ENCODE measurements around the gene TICRR.

TICRR gene

DNA sequence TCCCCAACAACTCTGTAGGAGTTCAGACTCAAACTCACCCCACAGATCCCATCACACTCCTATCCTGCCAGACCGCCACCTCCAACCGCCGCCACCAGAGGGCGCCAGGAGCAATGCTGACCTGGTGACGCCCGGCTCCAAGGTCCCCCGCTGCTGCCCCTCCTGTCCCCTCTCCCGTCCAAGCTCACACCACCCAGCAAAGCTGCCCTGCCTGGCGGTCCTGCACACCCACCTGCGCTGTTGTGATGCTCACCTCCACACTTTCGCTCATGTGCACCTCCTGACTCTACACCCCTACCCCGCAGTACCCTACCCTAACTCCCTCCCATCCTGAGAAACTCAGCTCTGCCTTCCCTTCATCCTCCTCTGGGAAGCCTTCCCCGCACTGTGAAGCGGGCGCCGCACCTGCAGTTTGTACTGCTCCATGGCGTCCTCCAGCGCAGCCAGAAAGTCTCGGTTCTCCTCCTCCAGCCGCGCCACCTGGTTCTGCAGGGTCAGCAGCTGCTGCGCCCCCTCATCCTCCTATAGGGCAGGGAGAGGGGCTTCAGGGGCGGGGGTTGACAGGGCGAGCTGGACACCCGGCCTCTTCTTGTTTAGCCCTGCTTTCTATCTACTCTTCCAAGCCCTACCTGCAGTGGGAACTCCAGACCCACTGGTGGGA is 72.1 kb downstream of the TICRR start:
- Histone ChIP-seq H3K27ac (ENCODE audit: low read length) (no peak overlapping the region), H3K79me2 (ENCODE audit: low read length) (no peaks in the 10 kb centered on the region), H3K9me2 (replicated peaks; ENCODE audit: insufficient read depth, low read length) (no peaks in the 10 kb centered on the region), H4K20me1 (ENCODE audit: insufficient read depth, low read length) (no peaks in the 10 kb centered on the region), H3K36me3 (replicated peaks; ENCODE audit: insufficient read depth, low read length) (no peaks in the 10 kb centered on the region), H3K9ac (ENCODE audit: low read length) (no peak overlapping the region), H3K9me3 (replicated peaks; ENCODE audit: insufficient read depth, low read length) (no peaks in the 10 kb centered on the region), H3K4me3 (ENCODE audit: low read length) (peak overlapping the region; percentile 34; the same call in 1 of the 2 replicates), H3K4me2 (ENCODE audit: low read depth, low read length) (peak overlapping the region; percentile 81), H3K27me3 (replicated peaks; ENCODE audit: insufficient read depth, low read length) (no peaks in the 10 kb centered on the region), H3K4me1 (ENCODE audit: low read length) (peaks cover 3% of the 10 kb centered on the region; the same call in 1 of the 2 replicates), H3F3A (ENCODE audit: insufficient read depth, low read length) (no peaks in the 10 kb centered on the region), H2AFZ (ENCODE audit: low read length) (peak overlapping the region; percentile 58; the same call in 1 of the 2 replicates)
- peak; percentile 57 for DNase-seq
- TF ChIP-seq CTCF (IDR thresholded peaks at IDR 0.05; ENCODE audit: low read length) = peak; percentile 92
- TF ChIP-seq EZH2 (optimal IDR thresholded peaks at IDR 0.05; ENCODE audit: low read depth, low read length) = no peak
- no peak for TF ChIP-seq EZH2phosphoT487 (IDR thresholded peaks at IDR 0.05; ENCODE audit: low read length)

- no peaks in the 10 kb centered on the region for H3K9me2 ChIP-seq (replicated peaks; ENCODE audit: insufficient read depth, low read length)
- H3K4me1 ChIP-seq (ENCODE audit: low read length) = peaks cover 3% of the 10 kb centered on the region; the same call in 1 of the 2 replicates
- H3K9ac ChIP-seq (ENCODE audit: low read length) = no peak overlapping the region
- H3K4me3 ChIP-seq (ENCODE audit: low read length) = no peak overlapping the region
- H3K9me3 ChIP-seq (replicated peaks; ENCODE audit: insufficient read depth, low read length) = no peaks in the 10 kb centered on the region
- no peaks in the 10 kb centered on the region for H3K36me3 ChIP-seq (replicated peaks; ENCODE audit: insufficient read depth, low read length)
- no peak overlapping the region for H2AFZ ChIP-seq (ENCODE audit: low read length)
- no peaks in the 10 kb centered on the region for H4K20me1 ChIP-seq (ENCODE audit: insufficient read depth, low read length)
- no peak for DNase-seq
- no peaks in the 10 kb centered on the region for H3K27me3 ChIP-seq (replicated peaks; ENCODE audit: insufficient read depth, low read length)
- no peak overlapping the region for H3K4me2 ChIP-seq (ENCODE audit: low read depth, low read length)
- TF ChIP-seq CTCF (IDR thresholded peaks at IDR 0.05; ENCODE audit: low read length) = no peak
- TF ChIP-seq EZH2 (optimal IDR thresholded peaks at IDR 0.05; ENCODE audit: low read depth, low read length) = no peak
- no peak for TF ChIP-seq EZH2phosphoT487 (IDR thresholded peaks at IDR 0.05; ENCODE audit: low read length)
- no peak overlapping the region for H3K27ac ChIP-seq (ENCODE audit: low read length)
- H3K79me2 ChIP-seq (ENCODE audit: low read length) = no peaks in the 10 kb centered on the region
- H3F3A ChIP-seq (ENCODE audit: insufficient read depth, low read length) = no peaks in the 10 kb centered on the region
These were observed 73.1 kb downstream of the TICRR start for GRCh38 chr15:89648106-89649012.

GRCh38 chr15:89649013-89649625 is 73.8 kb downstream of the TICRR start:
- H3K4me2 ChIP-seq (ENCODE audit: low read depth, low read length) = no peak overlapping the region
- peaks cover 3% of the 10 kb centered on the region; the same call in 1 of the 2 replicates for H3K4me1 ChIP-seq (ENCODE audit: low read length)
- no peaks in the 10 kb centered on the region for H3K36me3 ChIP-seq (replicated peaks; ENCODE audit: insufficient read depth, low read length)
- H2AFZ ChIP-seq (ENCODE audit: low read length) = no peak overlapping the region
- no peak overlapping the region for H3K9ac ChIP-seq (ENCODE audit: low read length)
- TF ChIP-seq CTCF (IDR thresholded peaks at IDR 0.05; ENCODE audit: low read length) (no peak), EZH2 (optimal IDR thresholded peaks at IDR 0.05; ENCODE audit: low read depth, low read length) (no peak), EZH2phosphoT487 (IDR thresholded peaks at IDR 0.05; ENCODE audit: low read length) (no peak)
- H4K20me1 ChIP-seq (ENCODE audit: insufficient read depth, low read length) = no peaks in the 10 kb centered on the region
- no peak for DNase-seq
- no peaks in the 10 kb centered on the region for H3F3A ChIP-seq (ENCODE audit: insufficient read depth, low read length)
- H3K9me3 ChIP-seq (replicated peaks; ENCODE audit: insufficient read depth, low read length) = no peaks in the 10 kb centered on the region
- no peaks in the 10 kb centered on the region for H3K79me2 ChIP-seq (ENCODE audit: low read length)
- no peaks in the 10 kb centered on the region for H3K9me2 ChIP-seq (replicated peaks; ENCODE audit: insufficient read depth, low read length)
- no peak overlapping the region for H3K4me3 ChIP-seq (ENCODE audit: low read length)
- H3K27ac ChIP-seq (ENCODE audit: low read length) = no peak overlapping the region
- H3K27me3 ChIP-seq (replicated peaks; ENCODE audit: insufficient read depth, low read length) = no peaks in the 10 kb centered on the region
